CD4-positive, alpha-beta T cell treated with Interleukin-17A for 1 hour (primary cell): ENCODE data around the gene VDAC2.
A peak's percentile ranks its signal among the peaks of the same experiment; 100 is the strongest.

Experiments
- DNase-seq: peaks from one replicate; pipeline ENCODE4 v3.0.0-alpha.2; 2020

Gene VDAC2

GRCh38 chr10:75231672-75232581 lies 21.3 kb downstream of the VDAC2 start:
- DNase-seq: no peak

GRCh38 chr10:75233444-75234016 lies 22.9 kb downstream of the VDAC2 start:
- DNase-seq: no peak

- DNase-seq: peak; percentile 98
These were observed 23.6 kb downstream of the VDAC2 start for GRCh38 chr10:75234017-75234682.

DNA sequence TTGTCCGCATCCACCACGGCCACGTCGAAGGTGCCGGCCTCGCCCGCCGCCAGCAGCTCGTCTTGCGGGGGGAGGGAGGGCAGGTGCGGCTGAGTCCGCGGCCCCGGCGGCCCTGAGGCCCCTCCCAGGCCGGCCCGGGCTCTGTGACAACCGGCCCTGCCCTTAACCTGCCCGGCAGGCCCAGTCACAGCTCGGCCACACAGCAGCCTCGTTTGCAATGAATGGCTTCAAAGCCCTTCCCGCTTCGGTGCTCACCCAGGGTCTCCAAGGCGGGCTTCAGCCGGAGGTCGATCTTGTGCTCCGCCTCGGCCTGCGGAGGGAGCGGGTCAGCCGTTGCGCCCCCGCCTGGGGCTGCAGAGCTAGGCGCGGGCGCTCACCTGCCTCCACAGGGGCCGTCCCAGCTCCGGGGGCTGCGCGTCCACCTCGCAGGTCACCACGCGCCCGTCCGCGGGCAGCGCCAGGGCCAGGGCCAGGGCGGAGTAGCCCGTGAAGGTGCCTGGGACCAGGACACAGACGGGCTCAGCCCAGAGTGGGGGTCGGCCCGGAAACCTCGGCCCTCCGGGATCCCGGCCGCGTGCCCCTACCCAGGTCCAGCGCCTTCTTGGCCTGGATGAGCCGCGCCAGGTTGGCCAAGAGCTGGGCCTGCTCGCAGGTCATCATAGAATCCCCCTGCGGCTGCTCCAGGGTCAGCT lies 24.2 kb downstream of the VDAC2 start:
- DNase-seq: no peak

GRCh38 chr10:75235375-75236177 lies 25.0 kb downstream of the VDAC2 start, which contains the start of gene COMTD1:
Gene COMTD1, minus strand, starts transcription at chr10:75235957. Its CDS starts 29 bp downstream, at chr10:75235928.
- peak; percentile 94 for DNase-seq

- no peak for DNase-seq
These were observed 25.7 kb downstream of the VDAC2 start for GRCh38 chr10:75236178-75236825.

GRCh38 chr10:75238182-75239095 lies 27.8 kb downstream of the VDAC2 start:
- no peak for DNase-seq

DNA sequence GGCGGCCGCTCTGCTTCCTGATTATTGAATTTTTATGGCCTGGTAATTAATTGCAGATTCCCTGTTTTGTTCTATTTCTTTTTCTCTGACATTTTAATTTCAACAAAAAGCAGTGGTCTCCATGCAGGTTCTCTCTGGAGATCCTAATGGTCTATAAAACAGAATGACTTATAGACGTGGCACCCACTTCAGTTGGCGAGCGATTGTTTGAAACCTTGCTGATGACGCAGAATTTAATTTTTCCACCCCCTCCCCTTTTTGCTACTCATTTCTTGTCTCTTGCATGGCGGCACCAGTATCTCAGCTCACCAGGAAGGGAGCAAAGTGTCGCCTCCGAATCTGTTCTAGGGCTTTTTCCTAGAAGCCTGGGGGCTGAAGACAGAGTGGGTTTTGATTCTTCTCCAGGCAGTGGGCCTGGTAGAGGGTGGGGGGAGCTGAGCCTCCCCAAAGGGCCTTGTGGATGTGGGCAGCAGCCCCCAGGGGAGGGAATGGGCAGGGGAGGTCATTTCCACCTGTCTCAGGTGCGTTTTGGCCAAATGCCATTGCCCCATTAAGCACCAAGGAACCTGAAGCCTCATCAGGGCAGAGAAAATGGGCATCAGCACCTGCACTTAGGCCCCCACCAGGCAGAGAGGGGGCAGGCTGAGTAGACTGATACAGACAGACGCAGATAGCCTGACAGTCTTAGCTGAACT lies 28.6 kb downstream of the VDAC2 start:
- DNase-seq: no peak

GRCh38 chr10:75240329-75241076 lies 29.9 kb downstream of the VDAC2 start:
- no peak for DNase-seq

- no peak for DNase-seq
These were observed 32.8 kb downstream of the VDAC2 start for GRCh38 chr10:75243426-75243825.

GRCh38 chr10:75244487-75245353 lies 34.1 kb downstream of the VDAC2 start:
- no peak for DNase-seq

- no peak for DNase-seq
These were observed 35.0 kb downstream of the VDAC2 start for GRCh38 chr10:75245354-75246250.

DNA sequence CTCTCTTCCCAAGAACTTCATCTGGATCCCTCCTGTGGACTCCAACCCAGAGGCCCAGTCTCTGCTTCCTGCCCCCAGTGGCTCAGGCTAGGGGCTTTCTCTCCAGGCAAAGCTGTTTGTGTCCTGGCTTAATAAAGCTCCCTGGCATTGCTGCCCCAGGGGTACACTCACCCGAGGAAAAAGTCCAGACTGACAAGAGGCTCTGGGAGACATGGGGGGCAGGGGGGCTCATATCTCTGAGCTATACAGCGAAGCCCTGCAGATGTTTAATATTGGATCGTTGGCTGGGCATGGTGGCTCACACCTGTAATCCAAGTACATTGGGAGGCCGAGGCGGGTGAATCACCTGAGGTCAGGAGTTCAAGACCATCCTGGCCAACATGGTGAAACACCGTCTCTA lies 35.9 kb downstream of the VDAC2 start:
- DNase-seq: no peak

GRCh38 chr10:75247797-75248196 lies 37.2 kb downstream of the VDAC2 start:
- no peak for DNase-seq

DNA sequence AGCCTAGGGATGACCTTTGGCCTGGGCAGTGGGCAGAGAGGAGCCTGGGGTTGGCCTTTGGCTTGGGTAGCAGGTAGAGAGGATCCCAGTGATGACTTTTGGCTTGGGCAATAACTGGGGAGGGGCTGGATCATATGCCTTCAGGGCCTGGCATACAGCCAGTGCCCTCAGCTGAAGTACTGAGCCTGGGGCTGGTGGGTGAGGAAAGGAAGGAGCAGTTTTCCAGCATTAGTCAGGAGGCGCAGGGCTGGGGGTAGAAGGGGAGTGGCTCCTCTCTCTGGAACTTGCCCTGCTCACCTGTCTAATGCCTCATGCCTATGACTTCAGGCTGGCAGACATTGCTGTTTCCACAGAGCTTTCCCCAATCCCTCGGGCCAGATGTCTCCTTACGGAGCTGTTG lies 40.3 kb downstream of the VDAC2 start:
- DNase-seq: no peak

DNA sequence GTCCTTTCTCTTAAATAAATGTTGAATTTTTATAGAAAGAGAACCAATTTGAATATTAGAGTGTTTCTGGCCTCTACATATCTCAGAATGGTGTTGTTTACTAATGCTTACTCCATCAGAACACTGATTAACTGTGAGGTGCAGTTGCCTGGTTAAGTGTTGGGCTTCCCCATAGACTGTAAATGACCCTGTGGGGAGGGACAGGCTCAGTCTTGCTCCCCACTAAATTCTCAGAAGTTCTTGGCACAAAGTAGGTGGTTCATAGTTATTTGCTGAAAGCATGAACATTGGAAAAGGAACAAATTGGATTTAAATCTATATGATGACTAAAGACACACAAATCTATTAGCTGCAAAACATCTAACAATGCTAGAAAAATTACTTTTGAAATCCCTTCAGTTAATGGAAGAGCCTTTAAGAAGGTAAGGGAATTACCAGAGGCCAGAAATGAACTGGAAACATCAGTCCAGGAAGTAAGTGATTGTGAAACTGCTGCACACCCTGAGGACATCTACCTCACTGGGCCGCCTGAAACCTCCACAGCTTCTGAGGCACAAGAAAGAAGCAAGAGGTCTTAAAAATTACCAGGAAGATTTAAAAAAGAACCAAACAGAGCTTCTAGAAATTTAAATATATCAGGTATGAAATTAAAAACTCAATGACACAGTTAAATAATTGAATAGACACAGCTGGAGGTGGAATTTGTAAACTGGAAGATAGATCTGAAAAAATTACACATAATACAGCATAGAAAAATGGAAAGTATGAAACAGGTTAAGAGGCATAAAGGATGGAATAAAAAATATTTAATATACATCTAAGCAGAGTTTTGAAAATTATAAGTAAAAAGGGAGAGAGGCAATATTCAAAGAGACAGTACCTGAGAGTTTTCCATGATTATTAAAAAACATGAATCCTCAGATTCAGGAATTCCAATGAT lies 43.0 kb downstream of the VDAC2 start:
- DNase-seq: no peak
